NOMO-1 treated with dmso at 0.1 percent for 144 hours (cell line): Measurements from ENCODE around the gene ZNF469.

ENCODE experiments used
- DNase-seq: peaks from one replicate; lab custom pipeline; 2025; ENCODE audit not compliant: unreplicated experiment; lab: John Stamatoyannopoulos, UW

ZNF469 gene

GRCh38 chr16:88382491-88383400, at the start of gene ZNF469:
Gene ZNF469 (plus strand): TSS chr16:88382959. CDS start chr16:88427471, 44,512 bp downstream.
- DNase-seq, result no peak

- DNase-seq, result no peak
These were observed 48.6 kb upstream of the ZNF469 start for GRCh38 chr16:88333848-88334777.

- DNase-seq, result no peak
These were observed 47.7 kb upstream of the ZNF469 start for GRCh38 chr16:88334778-88335720.

- no peak for DNase-seq
These were observed 45.7 kb upstream of the ZNF469 start for GRCh38 chr16:88337021-88337420.

GRCh38 chr16:88337538-88337937, 45.2 kb upstream of the ZNF469 start:
- no peak for DNase-seq

- no peak for DNase-seq
These were observed 44.6 kb upstream of the ZNF469 start for GRCh38 chr16:88338111-88338510.

- DNase-seq, result no peak
These were observed 43.9 kb upstream of the ZNF469 start for GRCh38 chr16:88338896-88339295.

GRCh38 chr16:88339930-88340754, 42.6 kb upstream of the ZNF469 start:
- no peak for DNase-seq

- DNase-seq, result no peak
These were observed 42.0 kb upstream of the ZNF469 start for GRCh38 chr16:88340755-88341150.

GRCh38 chr16:88341551-88342290, 41.0 kb upstream of the ZNF469 start:
- no peak for DNase-seq

GRCh38 chr16:88342491-88342890, 40.3 kb upstream of the ZNF469 start:
- DNase-seq, result no peak

GRCh38 chr16:88343271-88343791, 39.4 kb upstream of the ZNF469 start:
- no peak for DNase-seq

GRCh38 chr16:88344411-88345030, 38.2 kb upstream of the ZNF469 start:
- DNase-seq, result no peak

GRCh38 chr16:88345031-88345720, 37.6 kb upstream of the ZNF469 start:
- DNase-seq, result no peak

GRCh38 chr16:88345721-88346560, 36.8 kb upstream of the ZNF469 start:
- DNase-seq, result no peak

- no peak for DNase-seq
These were observed 35.9 kb upstream of the ZNF469 start for GRCh38 chr16:88346680-88347505.
